Mucosa of descending colon (tissue), 3 donors: ENCODE measurements around the gene APRT. TPM values are rescaled to one million over a fixed set of nuclear protein-coding genes. Genes with fewer than 3 reads are reported as not detected.
A peak's percentile ranks its signal among the peaks of the same experiment; 100 is the strongest.

Experiments
- ATAC-seq: fragments of 200-7000 bp; cut with Tn5 transposase; one replicate; pipeline ENCODE4 v1.9.1; 2020; ENCODE audit warnings: mild to moderate bottlenecking, moderate library complexity
- DNase-seq, 3 donors: peaks; one replicate each; pipeline ENCODE4 v3.0.0-alpha.2; 2020
- H3K36me3 ChIP-seq: fragments of 200-600 bp; one replicate; pipeline ENCODE4 v1.8.0; 2021; ENCODE audit warnings: low read depth, mild to moderate bottlenecking
- H3K4me1 ChIP-seq: fragments of 200-600 bp; one replicate; pipeline ENCODE4 v1.8.0; 2021; ENCODE audit warnings: low read depth, mild to moderate bottlenecking
- H3K4me3 ChIP-seq: fragments of 200-600 bp; one replicate; pipeline ENCODE4 v1.8.0; 2021; ENCODE audit warnings: mild to moderate bottlenecking
- H3K9me3 ChIP-seq: fragments of 200-600 bp; one replicate; pipeline ENCODE4 v1.8.0; 2021; ENCODE audit warnings: mild to moderate bottlenecking
- CTCF ChIP-seq: fragments of 200-600 bp; IDR thresholded peaks from one replicate; pipeline ENCODE4 v1.8.0; 2022; ENCODE audit warnings: antibody characterized with exemption, mild to moderate bottlenecking
- intact Hi-C, 2 donors: fragments of 100-400 bp; cut with DNase I in 1 of 2; cut with micrococcal nuclease in 1 of 2; formaldehyde crosslinking; loops; one replicate each; pipeline versions ENCODE4 v1.11.0 to v1.11.1; 2022; cut with DNase I, micrococcal nuclease
- total RNA-seq, 3 donors: library from RNA; stranded (reverse); fragmentation: NEBNext Ultra II Directional in 2 of 3; extraction: Animal tissue kit (Norgen Biotek cat#: 25700) in 2 of 3; gene quantifications; one replicate each; pipeline versions ENCODE4 v1.2.1 to v1.2.4, GENCODE V29; 2021 to 2023
- donor health status: DM: no; HTN: no; CAD: no; lungs with moderate emphysema.
- donor health status: DM: no; HTN: no; CAD: no.
- donor health status: DM: no; HTN: yes; CAD: no.

The APRT gene
- total RNA-seq, 3 donors from 2014 or later: 76.5 to 185 (median 113) TPM

GRCh38 chr16:88769617-88770460 is 41.9 kb downstream of the APRT start:
- no peak overlapping the region for H3K4me3 ChIP-seq
- peaks cover 62% of the 10 kb centered on the region for H3K4me1 ChIP-seq
- intact Hi-C loops: no loop called here
- no peak for TF ChIP-seq CTCF
- H3K9me3 ChIP-seq: no peaks in the 10 kb centered on the region
- ATAC-seq (peak; percentile 69), DNase-seq (peak; percentile 72 to 83 (median 78))
- no peaks in the 10 kb centered on the region for H3K36me3 ChIP-seq

- no peak for DNase-seq
- Histone ChIP-seq H3K9me3 (no peaks in the 10 kb centered on the region), H3K4me3 (no peak overlapping the region), H3K36me3 (no peaks in the 10 kb centered on the region), H3K4me1 (peaks cover 53% of the 10 kb centered on the region)
- TF ChIP-seq CTCF: no peak
- intact Hi-C loops: no loop called here
- no peak for ATAC-seq
Observed at GRCh38 chr16:88768071-88768783, 43.5 kb downstream of the APRT start.

- Histone ChIP-seq H3K9me3 (no peaks in the 10 kb centered on the region), H3K4me3 (no peak overlapping the region), H3K4me1 (peaks cover 57% of the 10 kb centered on the region), H3K36me3 (no peaks in the 10 kb centered on the region)
- no peak for TF ChIP-seq CTCF
- intact Hi-C loops: no loop called here
- no peak for ATAC-seq
- DNase-seq: no peak
Observed at GRCh38 chr16:88767546-88768070, 44.1 kb downstream of the APRT start.

GRCh38 chr16:88766975-88767374 is 44.8 kb downstream of the APRT start:
- ATAC-seq (no peak), DNase-seq (no peak)
- intact Hi-C loops: no loop called here
- Histone ChIP-seq H3K36me3 (no peaks in the 10 kb centered on the region), H3K4me3 (no peak overlapping the region), H3K9me3 (no peaks in the 10 kb centered on the region), H3K4me1 (peaks cover 58% of the 10 kb centered on the region)
- TF ChIP-seq CTCF: no peak

- H3K9me3 ChIP-seq: no peaks in the 10 kb centered on the region
- TF ChIP-seq CTCF: no peak
- ATAC-seq (no peak), DNase-seq (no peak)
- intact Hi-C loops: no loop called here
- H3K36me3 ChIP-seq: no peaks in the 10 kb centered on the region
- H3K4me1 ChIP-seq: peaks cover 63% of the 10 kb centered on the region
- H3K4me3 ChIP-seq: no peak overlapping the region
Observed at GRCh38 chr16:88764913-88765349, 46.8 kb downstream of the APRT start.
